ENCODE results near the gene DNAJB5. TPM values are rescaled to one million over a fixed set of nuclear protein-coding genes. Genes with fewer than 3 reads are reported as not detected.
"Not testable (repeated sequence)": the region's sequence is repeated elsewhere in the genome, so short reads cannot be mapped to it uniquely, and the experiment has no call there.

The DNAJB5 gene
- polyA plus RNA-seq, 3 donors: 8.1 to 12.1 (median 10.0) TPM

GRCh38 chr9:34994260-34994899, 4.8 kb downstream of the DNAJB5 start:
- no peak for DNase-seq (ENCODE audit: extremely low read depth in 1 of 11, low read depth in 9 of 11, low spot score in 4 of 11)

GRCh38 chr9:34994900-34995669, 5.5 kb downstream of the DNAJB5 start:
- DNase-seq (ENCODE audit: extremely low read depth in 1 of 11, low read depth in 9 of 11, low spot score in 4 of 11): no peak

- DNase-seq (ENCODE audit: extremely low read depth in 1 of 11, low read depth in 9 of 11, low spot score in 4 of 11): no peak
Observed at GRCh38 chr9:34995670-34996060, 6.1 kb downstream of the DNAJB5 start.

GRCh38 chr9:34996181-34996904, 6.8 kb downstream of the DNAJB5 start:
- DNase-seq (ENCODE audit: extremely low read depth in 1 of 11, low read depth in 9 of 11, low spot score in 4 of 11): no peak

GRCh38 chr9:34996905-34997279, 7.3 kb downstream of the DNAJB5 start:
- peak in 1 of 11 donors; percentile 58 for DNase-seq (ENCODE audit: extremely low read depth in 1 of 11, low read depth in 9 of 11, low spot score in 4 of 11)

DNA sequence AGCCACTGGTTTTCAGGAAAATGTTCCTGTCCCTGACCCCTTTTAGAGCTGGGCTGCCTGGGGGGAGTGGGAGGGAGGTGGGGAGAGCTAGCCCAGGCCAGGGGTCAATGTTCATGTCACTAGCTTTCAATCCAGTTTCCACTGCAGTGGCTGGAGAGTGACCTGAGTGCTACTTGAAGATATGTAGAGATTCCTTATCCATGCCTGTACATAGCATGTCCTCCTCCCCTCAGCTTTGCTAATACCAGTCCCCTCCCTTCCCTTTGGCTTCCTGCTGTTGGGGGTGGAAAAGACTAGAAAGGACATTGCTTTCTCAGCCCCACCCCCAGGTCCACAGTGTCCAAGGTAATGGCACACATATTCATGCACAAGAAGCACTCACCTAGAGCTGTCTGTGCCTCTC, 7.8 kb downstream of the DNAJB5 start:
- no peak for DNase-seq (ENCODE audit: extremely low read depth in 1 of 11, low read depth in 9 of 11, low spot score in 4 of 11)

GRCh38 chr9:34998266-34998665, 8.7 kb downstream of the DNAJB5 start:
- no peak for DNase-seq (ENCODE audit: extremely low read depth in 1 of 11, low read depth in 9 of 11, low spot score in 4 of 11)

GRCh38 chr9:34999576-34999975, 10.0 kb downstream of the DNAJB5 start:
- DNase-seq (ENCODE audit: extremely low read depth in 1 of 11, low read depth in 9 of 11, low spot score in 4 of 11): no peak

GRCh38 chr9:35000535-35001284, 11.2 kb downstream of the DNAJB5 start:
- no peak for DNase-seq (ENCODE audit: extremely low read depth in 1 of 11, low read depth in 9 of 11, low spot score in 4 of 11)

DNA sequence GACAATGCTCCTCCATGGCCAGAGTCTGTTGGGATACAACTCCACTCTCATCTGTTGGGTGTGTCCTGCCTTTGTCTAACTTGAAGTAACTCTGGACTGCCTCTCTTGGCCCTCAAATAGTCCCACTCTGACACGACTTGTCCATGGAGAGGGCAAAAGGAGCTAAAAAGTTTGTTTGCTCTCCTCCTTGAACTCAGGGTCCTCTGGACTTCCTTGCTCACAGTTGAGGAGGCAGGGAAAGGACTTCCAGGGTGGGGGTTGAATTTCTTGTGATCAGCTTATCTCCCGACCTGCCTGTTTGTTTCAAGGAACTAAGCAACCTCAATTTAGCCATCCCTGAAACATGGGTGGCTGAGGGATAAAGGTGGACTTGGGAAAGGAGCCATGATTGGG, 11.7 kb downstream of the DNAJB5 start:
- DNase-seq (ENCODE audit: extremely low read depth in 1 of 11, low read depth in 9 of 11, low spot score in 4 of 11): no peak

DNA sequence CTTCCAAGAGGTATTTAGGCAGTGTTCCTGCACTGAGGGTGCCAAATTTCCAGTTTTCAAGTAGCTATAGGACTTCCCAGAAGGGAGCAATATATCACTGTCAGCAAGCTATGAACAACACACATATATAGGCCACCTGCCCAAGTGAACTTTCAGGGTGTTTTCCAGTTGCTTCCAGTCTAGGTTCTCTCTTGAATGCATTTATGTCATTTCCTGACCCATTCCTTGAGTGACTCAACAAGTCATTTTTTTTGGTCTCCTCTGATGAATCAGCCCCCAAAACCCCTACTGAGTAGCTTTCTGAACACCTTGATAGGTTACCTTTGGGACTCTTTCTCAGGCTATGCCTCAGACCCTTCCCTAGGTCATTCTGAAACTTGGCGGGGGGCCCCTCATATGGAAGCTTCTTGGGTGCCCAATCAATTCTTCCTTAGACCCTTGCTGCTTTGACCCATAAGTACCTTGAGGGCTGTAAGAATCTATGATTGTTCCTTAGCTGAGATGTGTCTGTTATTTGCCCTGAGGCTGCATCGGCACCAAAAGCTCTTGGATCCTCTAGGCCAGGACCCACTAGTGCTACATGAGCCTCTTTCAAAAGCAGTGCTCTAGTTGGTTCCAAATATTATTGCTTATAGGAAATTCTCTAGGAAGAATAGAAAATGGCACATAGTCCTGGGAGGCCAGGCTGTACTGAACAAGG, 12.4 kb downstream of the DNAJB5 start:
- DNase-seq (ENCODE audit: extremely low read depth in 1 of 11, low read depth in 9 of 11, low spot score in 4 of 11): no peak

GRCh38 chr9:35002623-35003022, 13.1 kb downstream of the DNAJB5 start:
- no peak for DNase-seq (ENCODE audit: extremely low read depth in 1 of 11, low read depth in 9 of 11, low spot score in 4 of 11)

DNA sequence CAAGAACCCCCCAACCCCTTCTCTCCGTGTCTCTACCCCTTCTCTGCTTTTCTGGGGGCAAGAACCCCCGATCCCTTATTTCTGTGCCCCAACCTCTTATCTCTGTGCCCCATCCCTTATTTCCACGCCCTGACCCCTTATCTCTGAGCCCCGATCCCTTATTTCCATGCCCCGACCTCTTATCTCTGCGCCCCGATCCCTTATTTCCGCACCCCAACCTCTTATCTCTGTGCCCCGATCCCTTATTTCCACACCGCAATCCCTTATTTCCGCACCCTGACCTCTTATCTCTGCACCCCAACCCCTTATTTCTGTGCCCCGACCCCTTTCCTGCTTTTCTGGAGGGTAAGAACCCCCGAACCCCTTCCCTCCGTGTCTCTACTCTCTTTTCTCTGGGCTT, 14.8 kb downstream of the DNAJB5 start:
- not testable (repeated sequence) for DNase-seq (ENCODE audit: extremely low read depth in 1 of 11, low read depth in 9 of 11, low spot score in 4 of 11)

- DNase-seq (ENCODE audit: extremely low read depth in 1 of 11, low read depth in 9 of 11, low spot score in 4 of 11): no peak
Observed at GRCh38 chr9:35010351-35010958, 20.9 kb downstream of the DNAJB5 start.

- DNase-seq (ENCODE audit: extremely low read depth in 1 of 11, low read depth in 9 of 11, low spot score in 4 of 11): no peak
Observed at GRCh38 chr9:35014517-35014916, 25.0 kb downstream of the DNAJB5 start.

DNA sequence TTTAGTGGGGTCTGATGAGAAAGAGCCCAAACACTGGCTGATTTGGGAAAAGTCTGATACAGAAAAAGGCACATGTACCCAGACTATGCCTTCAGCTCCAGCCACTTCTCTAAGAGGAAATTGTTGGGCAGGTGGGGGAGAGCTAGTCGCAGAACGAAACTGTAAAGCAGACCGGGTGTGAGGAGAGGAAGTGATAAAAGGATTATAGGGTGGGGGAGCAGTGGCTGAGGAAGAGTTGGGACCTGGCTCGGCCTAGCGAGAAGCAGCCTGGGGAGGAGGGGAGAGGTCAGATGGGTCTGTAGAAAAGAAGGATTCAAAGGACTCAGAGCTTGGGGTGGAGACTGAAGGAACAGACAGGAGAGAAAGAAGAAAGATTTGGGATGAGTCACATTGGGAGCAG, 33.9 kb downstream of the DNAJB5 start:
- DNase-seq (ENCODE audit: extremely low read depth in 1 of 11, low read depth in 9 of 11, low spot score in 4 of 11): not testable (repeated sequence)

DNA sequence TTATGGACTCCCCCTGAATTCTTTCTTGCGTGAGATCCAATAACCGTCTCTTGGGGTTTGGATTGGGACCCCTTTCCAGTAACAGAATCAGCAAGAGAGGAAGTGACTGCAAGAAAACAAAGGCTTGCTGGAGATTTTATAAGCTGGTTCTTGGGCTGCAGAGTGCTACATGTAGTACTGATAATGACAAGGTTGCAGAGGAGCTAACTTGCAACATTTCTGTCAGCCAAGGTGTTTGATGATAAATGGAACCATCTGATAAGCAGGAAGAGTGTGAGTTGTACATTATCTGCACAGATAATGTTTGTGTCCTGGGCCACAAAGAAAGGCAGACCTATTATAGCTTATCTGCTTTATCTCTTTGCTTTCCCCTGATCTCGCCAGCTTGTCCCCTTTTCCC, 37.1 kb downstream of the DNAJB5 start:
- DNase-seq (ENCODE audit: extremely low read depth in 1 of 11, low read depth in 9 of 11, low spot score in 4 of 11): no peak

DNA sequence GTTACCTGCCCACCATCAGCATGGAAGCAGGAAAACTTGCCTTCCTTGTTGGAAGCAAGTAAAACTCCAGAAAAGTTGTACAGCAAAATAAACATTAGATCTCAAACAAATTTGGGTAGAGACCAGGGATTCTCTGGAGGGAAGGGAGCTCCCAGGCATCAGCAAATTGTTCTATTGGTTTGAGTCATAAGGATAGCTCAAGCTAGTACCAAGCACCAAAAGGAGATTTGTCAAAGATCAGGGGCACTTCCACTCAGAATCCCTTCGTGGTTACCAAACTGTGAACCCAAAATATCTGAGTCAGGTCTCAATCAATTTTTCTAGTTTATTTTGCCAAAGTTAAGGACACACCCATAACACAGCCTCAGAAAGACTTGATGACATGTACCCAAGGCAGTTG, 37.8 kb downstream of the DNAJB5 start:
- DNase-seq (ENCODE audit: extremely low read depth in 1 of 11, low read depth in 9 of 11, low spot score in 4 of 11): no peak

GRCh38 chr9:35027860-35028259, 38.3 kb downstream of the DNAJB5 start:
- DNase-seq (ENCODE audit: extremely low read depth in 1 of 11, low read depth in 9 of 11, low spot score in 4 of 11): no peak
